Natural killer cell treated with Interleukin-12 subunit alpha and Interleukin-12 subunit beta and Interleukin-15 and Interleukin-18, amount 100 ng/mL, for 72 hours (primary cell): ENCODE data around the gene COMMD9. TPM values are rescaled to one million over a fixed set of nuclear protein-coding genes. Genes with fewer than 3 reads are reported as not detected.
"Not testable (repeated sequence)": the region's sequence is repeated elsewhere in the genome, so short reads cannot be mapped to it uniquely, and the experiment has no call there.

Source experiments
- ATAC-seq, 2 donors: fragments of 150-1000 bp; cut with Tn5 transposase in 1 of 2; sonication (Bioruptor Pico), chemical (Tn5 transposase) in 1 of 2; 2 replicates each; pipeline ENCODE4 v1.10.0; 2021
- DNase-seq: peaks from one replicate; pipeline ENCODE4 v3.0.0; 2022; ENCODE audit warnings: low spot score
- H3K27ac Mint-ChIP-seq, 2 donors: 1 replicate in 1 of 2; 2 replicates in 1 of 2; pipeline ENCODE4 v1.8.0; 2022; ENCODE audit warnings: mixed read lengths in 2 of 2, mild to moderate bottlenecking in 1 of 2, moderate library complexity in 1 of 2
- H3K27me3 Mint-ChIP-seq, 2 donors: 1 replicate in 1 of 2; 2 replicates in 1 of 2; pipeline ENCODE4 v1.8.0; 2022; ENCODE audit warnings: mixed read lengths in 2 of 2
- H3K36me3 Mint-ChIP-seq: one replicate; pipeline ENCODE4 v1.8.0; 2022; ENCODE audit warnings: mixed read lengths
- H3K4me1 Mint-ChIP-seq, 2 donors: 1 replicate in 1 of 2; 2 replicates in 1 of 2; pipeline ENCODE4 v1.8.0; 2022; ENCODE audit warnings: low read depth in 2 of 2, mixed read lengths in 2 of 2, mild to moderate bottlenecking in 1 of 2
- H3K4me3 Mint-ChIP-seq: one replicate; pipeline ENCODE4 v1.8.0; 2022; ENCODE audit warnings: mixed read lengths
- H3K9me3 Mint-ChIP-seq: 2 replicates; pipeline ENCODE4 v1.8.0; 2022; ENCODE audit warnings: mixed read lengths
- total RNA-seq, 2 donors: library from RNA; stranded (reverse); gene quantifications; one replicate each; pipeline ENCODE4 v1.2.3, GENCODE V29; 2022

Gene COMMD9
- 10 to 100 TPM; 49.1 to 54.8 TPM for total RNA-seq

DNA sequence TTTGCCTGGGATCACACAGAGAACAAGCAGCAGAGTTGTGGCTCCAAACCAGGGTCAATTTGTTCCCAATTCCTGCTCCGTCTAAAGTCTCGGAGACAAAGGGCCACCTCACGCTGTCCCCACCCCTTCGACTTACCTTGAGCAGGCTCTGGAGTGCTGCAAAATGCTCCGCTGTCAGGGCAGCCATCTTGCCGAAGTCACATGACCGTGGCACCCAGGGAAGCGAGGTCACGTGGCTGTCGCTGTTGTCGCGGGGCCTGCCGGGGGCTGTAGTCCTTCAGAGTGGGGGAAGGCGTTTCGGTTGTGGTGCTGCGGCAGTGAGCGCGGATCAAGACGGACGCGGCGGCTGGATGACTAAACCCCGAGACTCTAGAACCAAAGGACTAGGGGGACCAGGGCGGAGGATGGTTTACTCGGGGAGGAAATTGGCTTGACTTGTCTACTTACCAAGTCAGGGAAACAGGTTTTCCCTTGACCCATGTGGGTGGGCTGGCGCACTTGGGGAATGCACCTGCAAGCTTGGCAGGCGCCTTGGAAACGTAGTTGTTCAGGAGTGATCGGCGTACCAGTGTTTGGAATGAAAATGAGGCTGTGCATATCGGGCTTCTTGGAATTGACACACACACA is at the start of gene COMMD9:
Gene COMMD9, minus strand, starts transcription at position 199 of the 627 bp plus-strand sequence. Its CDS starts 12 bp downstream, at position 187.
- peak; percentile 99 to 100 for ATAC-seq
- peak within 1 kb of the TSS; percentile 98 for H3K4me3 Mint-ChIP-seq
- no peaks in the 10 kb centered on the region for H3K27me3 Mint-ChIP-seq
- peak; percentile 98 for DNase-seq
- H3K9me3 Mint-ChIP-seq = no peaks in the 10 kb centered on the region
- H3K36me3 Mint-ChIP-seq = no peaks in the 10 kb centered on the region
- peak within 1 kb of the TSS; percentile 78 to 92 for H3K27ac Mint-ChIP-seq
- H3K4me1 Mint-ChIP-seq = peaks cover 32 to 50% of the 10 kb centered on the region in 2 donors

DNA sequence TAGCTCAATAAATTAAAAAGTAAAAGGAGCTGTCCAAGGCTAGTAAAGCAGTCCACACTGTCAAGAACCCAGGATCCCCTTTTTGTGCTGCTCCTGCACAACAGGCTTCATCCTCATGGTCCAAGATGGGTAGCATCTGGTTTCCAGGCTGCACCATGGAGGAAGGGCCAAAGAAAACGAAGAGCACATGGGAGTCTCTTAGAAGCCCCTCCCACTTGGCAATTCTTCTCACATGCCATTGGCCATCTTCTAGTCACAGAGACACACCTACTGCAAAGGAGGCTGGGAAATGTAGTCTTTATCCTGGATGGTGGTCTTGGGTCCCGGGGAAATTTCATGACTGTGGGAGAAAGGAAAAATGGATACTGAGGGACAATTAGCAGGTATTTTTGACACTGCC is 44.7 kb upstream of the COMMD9 start:
- peaks cover 0 to 5% of the 10 kb centered on the region in 2 donors for H3K27me3 Mint-ChIP-seq
- H3K4me3 Mint-ChIP-seq = no peak overlapping the region
- ATAC-seq = no peak

DNA sequence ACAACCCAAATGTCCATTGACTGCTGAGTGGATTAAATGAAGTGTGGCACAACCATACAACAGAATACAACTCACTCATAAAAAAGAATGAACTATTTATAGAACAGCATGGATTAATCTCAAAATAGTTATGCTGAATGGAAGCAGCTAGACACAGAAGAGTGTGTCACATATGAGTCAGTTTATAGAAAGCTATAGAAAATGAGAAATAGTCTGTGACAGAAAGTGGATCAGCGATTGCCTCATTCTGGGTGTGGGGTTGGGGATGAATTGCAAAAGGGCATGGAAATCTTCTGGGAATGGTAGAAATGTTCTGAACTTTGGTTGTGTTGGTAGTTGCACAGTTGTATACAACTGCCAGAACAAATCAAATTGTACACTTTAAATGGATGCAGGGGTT is 44.2 kb upstream of the COMMD9 start:
- Mint-ChIP-seq H3K27ac (no peak overlapping the region), H3K27me3 (peaks cover 0 to 5% of the 10 kb centered on the region in 2 donors), H3K4me1 (peaks cover 3% of the 10 kb centered on the region in 2 donors), H3K36me3 (no peaks in the 10 kb centered on the region), H3K4me3 (no peak overlapping the region), H3K9me3 (no peaks in the 10 kb centered on the region)
- DNase-seq (no peak), ATAC-seq (no peak)

More for the DNA sequence above, 44.7 kb upstream of the COMMD9 start:
- H3K9me3 Mint-ChIP-seq = no peaks in the 10 kb centered on the region
- no peak for DNase-seq
- H3K36me3 Mint-ChIP-seq = no peaks in the 10 kb centered on the region
- no peak overlapping the region for H3K27ac Mint-ChIP-seq
- peaks cover 3% of the 10 kb centered on the region in 2 donors for H3K4me1 Mint-ChIP-seq

DNA sequence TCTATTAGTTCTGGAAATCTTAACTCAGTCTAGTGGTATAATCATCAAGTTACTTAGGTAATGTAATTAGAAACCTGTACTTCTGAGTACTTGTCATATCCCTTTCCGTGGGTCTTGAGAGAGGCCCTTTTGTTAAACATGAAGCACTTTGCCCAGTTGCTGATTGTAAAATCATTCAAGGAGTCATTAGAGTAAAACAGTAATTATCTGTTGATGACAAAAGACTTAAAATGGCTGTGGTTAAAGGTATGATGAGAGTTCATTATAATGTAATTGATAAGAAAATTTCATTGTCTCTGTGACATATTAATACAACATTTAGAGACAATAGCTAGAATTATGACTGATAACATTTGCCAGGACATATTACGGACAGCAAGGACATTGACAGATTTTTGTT is 41.2 kb upstream of the COMMD9 start:
- ATAC-seq (no peak), DNase-seq (no peak)
- H3K9me3 Mint-ChIP-seq = no peaks in the 10 kb centered on the region
- peaks cover 0 to 3% of the 10 kb centered on the region in 2 donors for H3K4me1 Mint-ChIP-seq
- peaks cover 0 to 5% of the 10 kb centered on the region in 2 donors for H3K27me3 Mint-ChIP-seq
- H3K27ac Mint-ChIP-seq = no peak overlapping the region
- no peaks in the 10 kb centered on the region for H3K36me3 Mint-ChIP-seq
- H3K4me3 Mint-ChIP-seq = no peak overlapping the region

DNA sequence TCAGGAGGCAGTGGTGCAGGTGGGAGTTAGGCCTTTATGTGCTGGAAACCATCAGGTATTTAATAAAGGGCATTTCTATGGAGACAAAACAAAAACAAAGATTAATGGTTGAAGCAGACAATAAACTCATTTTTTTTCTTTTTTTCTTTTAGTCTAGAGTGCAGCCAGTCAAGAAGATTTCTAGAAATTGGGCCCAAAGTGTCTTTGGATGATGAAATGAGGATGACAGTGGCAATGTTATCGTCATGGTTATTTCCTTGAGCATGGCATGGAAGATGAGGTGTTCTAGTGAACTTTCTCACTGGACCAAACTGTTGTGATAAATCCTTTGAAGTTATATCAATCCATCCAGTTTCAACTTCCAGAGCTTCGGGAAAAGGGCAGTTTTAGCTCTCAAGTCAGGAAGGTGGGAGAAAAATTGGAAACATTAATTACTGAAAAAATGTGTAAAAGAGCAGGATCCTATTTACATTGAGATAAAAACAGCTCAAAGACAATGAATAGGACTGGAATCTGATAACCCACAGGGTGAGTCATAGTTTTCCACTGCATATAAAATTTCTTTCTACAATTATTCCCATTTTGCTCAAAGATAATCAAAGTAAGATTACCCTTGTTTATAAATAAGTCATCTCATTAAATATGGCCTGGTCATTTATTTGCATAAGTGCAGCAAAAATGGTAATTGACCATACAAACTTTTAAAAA is 39.9 kb upstream of the COMMD9 start:
- Mint-ChIP-seq H3K9me3 (no peaks in the 10 kb centered on the region), H3K4me1 (peaks cover 0 to 3% of the 10 kb centered on the region in 2 donors)

DNA sequence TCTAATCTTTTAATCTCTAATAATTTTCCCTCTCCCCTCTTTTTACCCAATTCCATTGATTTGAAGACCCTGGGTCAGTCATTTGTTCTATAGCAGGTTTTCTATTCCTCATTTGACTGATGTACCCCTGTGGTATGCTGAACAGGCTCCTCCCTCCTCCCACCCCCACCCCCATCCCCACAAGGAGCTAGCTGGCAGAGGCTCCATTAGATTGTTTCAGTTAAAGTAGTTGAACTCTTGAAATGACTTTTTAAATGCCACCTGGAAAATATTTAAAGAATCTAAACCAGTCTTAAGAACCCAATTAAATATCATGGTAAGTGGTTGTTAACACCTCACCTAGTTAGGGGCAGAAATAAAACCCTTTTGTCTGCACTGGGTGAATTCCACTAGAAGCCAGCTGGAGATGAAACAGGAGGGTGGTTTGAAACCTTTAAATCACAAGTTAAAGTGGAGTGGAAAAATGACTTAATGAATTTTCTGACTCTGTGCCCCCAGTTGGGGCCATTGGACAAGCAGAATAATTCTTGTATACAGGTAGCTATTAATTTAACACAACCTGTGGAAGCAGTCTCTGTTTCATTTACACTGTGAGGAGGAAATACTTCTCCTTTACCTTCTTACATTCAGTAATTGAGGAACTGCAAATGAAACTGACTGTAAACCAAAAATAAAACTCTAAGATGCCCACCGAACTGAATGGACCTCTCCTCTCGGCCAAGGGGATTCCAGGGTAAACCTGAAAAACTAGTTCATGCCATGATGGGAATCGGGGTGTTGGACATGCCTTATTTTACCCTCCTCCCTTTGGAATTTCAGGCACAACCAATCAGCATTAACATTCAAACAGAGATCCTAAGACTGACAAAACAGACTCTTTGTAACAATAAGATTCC is 37.5 kb upstream of the COMMD9 start:
- no peak for ATAC-seq
- Mint-ChIP-seq H3K4me3 (no peak overlapping the region), H3K9me3 (no peaks in the 10 kb centered on the region), H3K27me3 (no peaks in the 10 kb centered on the region), H3K4me1 (no peaks in the 10 kb centered on the region), H3K36me3 (no peaks in the 10 kb centered on the region), H3K27ac (no peak overlapping the region)
- no peak for DNase-seq

More for the DNA sequence above, 39.9 kb upstream of the COMMD9 start:
- ATAC-seq (no peak), DNase-seq (no peak)
- Mint-ChIP-seq H3K27me3 (peaks cover 0 to 5% of the 10 kb centered on the region in 2 donors), H3K36me3 (no peaks in the 10 kb centered on the region), H3K4me3 (no peak overlapping the region), H3K27ac (no peak overlapping the region)

DNA sequence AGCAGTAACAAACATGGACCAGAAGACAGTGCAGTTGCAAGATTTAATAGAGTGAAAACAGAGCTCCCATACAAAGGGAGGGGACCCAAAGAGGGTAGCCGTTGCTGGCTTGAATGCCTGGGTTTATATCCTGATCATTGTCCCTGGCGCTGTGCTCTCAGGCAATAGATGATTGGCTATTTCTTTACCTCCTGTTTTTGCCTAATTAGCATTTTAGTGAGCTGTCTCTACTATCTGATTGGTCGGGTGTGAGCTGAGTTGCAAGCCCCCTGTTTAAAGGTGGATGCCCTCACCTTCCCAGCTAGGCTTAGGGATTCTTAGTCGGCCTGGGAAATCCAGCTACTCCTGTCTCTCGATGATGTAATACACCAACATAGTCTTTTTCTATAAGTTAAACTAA is 36.2 kb upstream of the COMMD9 start:
- not testable (repeated sequence) for H3K27ac Mint-ChIP-seq, H3K27me3 Mint-ChIP-seq, ATAC-seq, H3K9me3 Mint-ChIP-seq, H3K4me3 Mint-ChIP-seq, H3K36me3 Mint-ChIP-seq, H3K4me1 Mint-ChIP-seq, DNase-seq

DNA sequence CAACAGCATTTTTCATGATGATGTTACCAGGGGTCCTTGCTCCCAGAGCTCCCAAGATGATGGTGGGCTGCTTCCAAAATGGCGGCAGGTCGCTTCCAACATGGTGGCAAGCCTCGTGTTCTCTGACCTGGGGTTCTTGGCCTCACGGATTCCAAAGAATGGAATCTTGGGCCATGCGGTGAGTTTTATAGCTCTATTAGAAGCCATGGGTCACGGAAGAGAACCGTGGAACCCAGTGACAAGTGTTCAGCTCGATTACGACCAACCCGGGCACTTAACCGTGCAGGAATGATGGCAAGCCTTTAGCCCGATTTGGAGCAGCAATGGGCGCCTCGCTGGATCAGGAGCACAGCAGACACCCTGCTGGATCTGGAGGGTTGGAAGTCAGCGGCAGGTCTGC is 35.7 kb upstream of the COMMD9 start:
- not testable (repeated sequence) for ATAC-seq, H3K27me3 Mint-ChIP-seq, H3K27ac Mint-ChIP-seq, H3K4me3 Mint-ChIP-seq, H3K36me3 Mint-ChIP-seq, H3K4me1 Mint-ChIP-seq, H3K9me3 Mint-ChIP-seq, DNase-seq

DNA sequence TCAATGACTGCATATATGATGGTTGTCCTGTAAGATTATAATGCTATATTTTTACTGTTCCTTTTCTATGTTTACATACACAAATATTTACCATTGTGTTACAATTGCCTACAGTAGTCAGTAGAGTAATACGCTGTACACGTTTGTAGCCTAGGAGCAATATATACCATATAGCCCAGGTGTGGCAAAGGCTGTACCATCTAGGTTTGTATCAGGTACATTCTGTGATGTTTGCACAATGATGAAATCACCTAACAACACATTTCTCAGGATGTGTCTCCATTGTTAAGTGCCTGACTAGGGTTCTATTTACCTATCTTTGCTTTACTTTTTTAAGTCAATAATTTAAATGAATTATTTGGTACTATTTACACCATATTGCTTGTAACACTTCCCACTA is 28.8 kb upstream of the COMMD9 start:
- no peaks in the 10 kb centered on the region for H3K9me3 Mint-ChIP-seq
- H3K4me3 Mint-ChIP-seq = no peak overlapping the region
- DNase-seq (no peak), ATAC-seq (no peak)
- H3K36me3 Mint-ChIP-seq = no peaks in the 10 kb centered on the region
- no peak overlapping the region for H3K27ac Mint-ChIP-seq
- H3K27me3 Mint-ChIP-seq = peaks cover 7 to 9% of the 10 kb centered on the region in 2 donors
- peaks cover 6 to 11% of the 10 kb centered on the region in 2 donors for H3K4me1 Mint-ChIP-seq

DNA sequence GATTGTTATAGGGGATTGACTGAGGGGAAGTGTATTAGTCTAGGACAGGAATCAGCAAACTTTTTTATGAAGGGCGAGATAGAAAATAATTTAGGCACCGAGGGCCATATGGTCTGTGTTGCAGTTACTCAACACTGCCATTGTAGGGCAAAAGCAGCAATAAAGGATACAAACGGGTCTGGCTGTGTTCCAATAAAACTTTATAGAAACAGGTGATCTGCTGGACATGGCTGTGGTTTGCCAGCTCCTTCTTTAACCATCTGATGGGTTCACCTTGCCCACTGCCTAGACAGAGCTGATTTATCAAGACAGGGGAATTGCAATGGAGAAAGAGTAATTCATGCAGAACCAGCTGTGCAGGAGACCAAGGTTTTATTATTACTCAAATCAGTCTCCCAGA is 26.8 kb upstream of the COMMD9 start:
- Mint-ChIP-seq H3K9me3 (no peaks in the 10 kb centered on the region), H3K27ac (no peak overlapping the region), H3K4me3 (no peak overlapping the region), H3K4me1 (peaks cover 20 to 26% of the 10 kb centered on the region in 2 donors), H3K36me3 (no peaks in the 10 kb centered on the region), H3K27me3 (peaks cover 7 to 9% of the 10 kb centered on the region in 2 donors)
- DNase-seq (no peak), ATAC-seq (no peak)

DNA sequence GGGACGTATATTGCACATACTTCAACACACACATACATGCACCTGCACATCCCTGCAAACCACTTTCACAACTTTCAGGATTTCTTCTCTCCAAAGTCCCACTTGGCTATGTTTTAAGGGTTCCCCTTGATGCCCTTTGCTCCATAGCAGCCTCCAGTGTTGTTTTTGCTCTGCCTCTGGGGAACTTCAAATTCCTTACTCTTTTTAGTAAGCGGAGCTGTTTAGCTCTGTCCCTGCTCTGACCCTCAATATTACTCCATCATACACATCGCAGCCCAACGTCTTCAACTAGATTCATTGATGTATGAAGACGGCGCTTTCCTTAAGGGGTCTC is 25.2 kb upstream of the COMMD9 start:
- H3K4me1 Mint-ChIP-seq = peaks cover 20 to 26% of the 10 kb centered on the region in 2 donors
- H3K4me3 Mint-ChIP-seq = no peak overlapping the region
- DNase-seq = no peak
- no peaks in the 10 kb centered on the region for H3K9me3 Mint-ChIP-seq
- ATAC-seq = no peak
- peaks cover 7 to 9% of the 10 kb centered on the region in 2 donors for H3K27me3 Mint-ChIP-seq
- no peaks in the 10 kb centered on the region for H3K36me3 Mint-ChIP-seq
- H3K27ac Mint-ChIP-seq = no peak overlapping the region

DNA sequence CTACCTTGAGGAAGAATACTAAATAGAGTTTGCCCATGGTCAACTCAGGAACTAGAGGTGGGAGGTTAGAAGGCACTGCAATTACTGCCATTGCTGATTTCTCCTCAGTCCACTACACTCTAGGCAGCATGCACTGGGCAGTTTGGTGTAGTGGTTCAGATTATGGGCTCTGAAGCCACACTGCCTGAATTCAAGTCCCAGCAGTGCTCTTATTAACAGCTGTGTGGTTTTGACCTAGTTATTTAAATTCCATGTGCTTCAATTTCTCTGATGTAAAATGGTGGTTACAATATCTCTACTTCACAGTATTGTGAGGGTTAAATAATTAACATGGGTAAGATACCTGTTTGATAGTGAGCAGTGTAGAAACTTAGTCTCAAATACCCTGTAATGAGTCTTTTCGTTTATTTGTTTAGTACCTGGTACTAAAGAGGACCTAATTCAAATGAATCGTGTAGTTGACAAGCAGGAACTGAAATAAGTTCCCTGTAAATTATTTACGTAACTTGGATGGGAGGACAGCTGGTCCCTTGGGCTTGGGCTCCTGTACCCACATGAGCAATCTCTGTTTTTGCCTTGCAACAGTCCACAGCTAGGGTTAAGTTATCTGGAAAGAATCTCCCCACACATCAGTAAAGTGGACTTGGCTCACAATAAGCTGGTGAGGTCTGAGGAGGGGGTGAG is 24.7 kb upstream of the COMMD9 start:
- peaks cover 7 to 9% of the 10 kb centered on the region in 2 donors for H3K27me3 Mint-ChIP-seq

More for the DNA sequence above, 24.7 kb upstream of the COMMD9 start:
- peaks cover 22 to 25% of the 10 kb centered on the region in 2 donors for H3K4me1 Mint-ChIP-seq
- no peak for DNase-seq
- peak overlapping the region in 1 of 2 donors; percentile 79 for H3K27ac Mint-ChIP-seq
- no peak overlapping the region for H3K4me3 Mint-ChIP-seq
- no peak for ATAC-seq
- H3K36me3 Mint-ChIP-seq = no peaks in the 10 kb centered on the region
- no peaks in the 10 kb centered on the region for H3K9me3 Mint-ChIP-seq
